ENCODE data around the gene ARHGEF19. TPM values are rescaled to one million over a fixed set of nuclear protein-coding genes. Genes with fewer than 3 reads are reported as not detected.
A peak's percentile ranks its signal among the peaks of the same experiment; 100 is the strongest.

ARHGEF19 gene
- total RNA-seq, 1 experiment from 2014 or later: 21.6 TPM

DNA sequence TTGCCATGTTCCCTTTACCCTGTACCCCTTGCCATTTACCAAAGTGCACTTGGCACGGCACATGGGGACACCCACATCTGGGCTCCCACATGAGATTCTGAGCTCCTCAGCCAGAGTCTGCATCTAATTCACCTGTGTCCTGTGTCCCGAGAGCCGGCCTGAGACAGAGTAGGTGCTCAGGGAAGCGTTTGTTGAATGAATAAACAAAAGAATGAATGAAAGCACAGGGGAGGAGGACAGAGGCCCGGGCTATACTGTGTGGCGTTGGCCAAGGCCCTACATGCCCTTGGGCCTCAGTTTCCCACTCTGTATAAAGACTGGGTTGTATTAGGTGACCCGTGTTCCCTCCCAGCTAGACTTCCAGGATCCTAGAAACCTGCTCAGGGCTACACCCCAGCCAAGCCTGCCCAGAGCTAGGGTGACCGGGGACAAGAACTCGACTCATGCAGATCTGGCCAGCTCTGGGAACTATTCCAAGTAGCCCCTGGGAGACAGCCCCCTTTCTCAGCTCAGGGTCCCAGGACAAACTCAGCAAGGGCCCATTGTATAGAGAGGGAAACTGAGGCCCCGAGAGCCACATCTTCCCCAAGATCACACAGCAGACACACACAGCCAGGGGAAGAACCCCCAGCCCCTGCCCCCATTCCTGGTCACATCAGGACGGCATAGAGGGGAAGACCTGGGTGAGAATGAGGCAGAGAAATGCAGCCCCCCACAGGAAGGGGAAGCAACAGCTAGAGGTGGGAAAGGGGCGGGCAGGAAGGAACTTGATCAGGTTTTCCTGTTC, 62.6 kb downstream of the ARHGEF19 start:
- intact Hi-C loops (cut with micrococcal nuclease; ENCODE audit: unreplicated experiment): loop anchor here (5.0 kb wide), 1 partner anchor 32 kb away; no protein-coding TSS in a partner anchor
- CTCF ChIA-PET: no interaction called here
- H3K4me1 ChIP-seq (ENCODE audit: control insufficient read depth, insufficient read depth, low read length): peaks cover 70% of the 10 kb centered on the region
- H3K27ac ChIP-seq (ENCODE audit: low read length): peak overlapping the region; percentile 100
- ATAC-seq: no peak
- POLR2A ChIA-PET: no interaction called here
- peaks cover 21% of the 10 kb centered on the region for H3K36me3 ChIP-seq (ENCODE audit: control insufficient read depth, insufficient read depth, low read length)
- in situ Hi-C loops (cut with HindIII; ENCODE audit: low pct_unique_long_range_greater_than_20kb, low sequenced_read_pairs): no loop called here
- H3K4me3 ChIP-seq (ENCODE audit: low read depth in 2 of 2, low read length in 2 of 2): peak overlapping the region; percentile 91 to 93
- H3K9me3 ChIP-seq (ENCODE audit: control insufficient read depth, insufficient read depth, low read depth, low read length): no peaks in the 10 kb centered on the region
- TF ChIP-seq, protein P1, sequence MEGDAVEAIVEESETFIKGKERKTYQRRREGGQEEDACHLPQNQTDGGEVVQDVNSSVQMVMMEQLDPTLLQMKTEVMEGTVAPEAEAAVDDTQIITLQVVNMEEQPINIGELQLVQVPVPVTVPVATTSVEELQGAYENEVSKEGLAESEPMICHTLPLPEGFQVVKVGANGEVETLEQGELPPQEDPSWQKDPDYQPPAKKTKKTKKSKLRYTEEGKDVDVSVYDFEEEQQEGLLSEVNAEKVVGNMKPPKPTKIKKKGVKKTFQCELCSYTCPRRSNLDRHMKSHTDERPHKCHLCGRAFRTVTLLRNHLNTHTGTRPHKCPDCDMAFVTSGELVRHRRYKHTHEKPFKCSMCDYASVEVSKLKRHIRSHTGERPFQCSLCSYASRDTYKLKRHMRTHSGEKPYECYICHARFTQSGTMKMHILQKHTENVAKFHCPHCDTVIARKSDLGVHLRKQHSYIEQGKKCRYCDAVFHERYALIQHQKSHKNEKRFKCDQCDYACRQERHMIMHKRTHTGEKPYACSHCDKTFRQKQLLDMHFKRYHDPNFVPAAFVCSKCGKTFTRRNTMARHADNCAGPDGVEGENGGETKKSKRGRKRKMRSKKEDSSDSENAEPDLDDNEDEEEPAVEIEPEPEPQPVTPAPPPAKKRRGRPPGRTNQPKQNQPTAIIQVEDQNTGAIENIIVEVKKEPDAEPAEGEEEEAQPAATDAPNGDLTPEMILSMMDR (IDR thresholded peaks at IDR 0.05): no peak
- TF ChIP-seq SIN3A (IDR thresholded peaks at IDR 0.05; ENCODE audit: borderline replicate concordance, insufficient read depth, low read depth, low read length) (no peak), POLR2AphosphoS5 (IDR thresholded peaks at IDR 0.05; ENCODE audit: low read depth, low read length) (no peak; the same call in 1 of the 2 replicates), TCF7L2 (IDR thresholded peaks at IDR 0.05; ENCODE audit: low read depth, low read length) (no peak)
- TF ChIP-seq, protein P2, sequence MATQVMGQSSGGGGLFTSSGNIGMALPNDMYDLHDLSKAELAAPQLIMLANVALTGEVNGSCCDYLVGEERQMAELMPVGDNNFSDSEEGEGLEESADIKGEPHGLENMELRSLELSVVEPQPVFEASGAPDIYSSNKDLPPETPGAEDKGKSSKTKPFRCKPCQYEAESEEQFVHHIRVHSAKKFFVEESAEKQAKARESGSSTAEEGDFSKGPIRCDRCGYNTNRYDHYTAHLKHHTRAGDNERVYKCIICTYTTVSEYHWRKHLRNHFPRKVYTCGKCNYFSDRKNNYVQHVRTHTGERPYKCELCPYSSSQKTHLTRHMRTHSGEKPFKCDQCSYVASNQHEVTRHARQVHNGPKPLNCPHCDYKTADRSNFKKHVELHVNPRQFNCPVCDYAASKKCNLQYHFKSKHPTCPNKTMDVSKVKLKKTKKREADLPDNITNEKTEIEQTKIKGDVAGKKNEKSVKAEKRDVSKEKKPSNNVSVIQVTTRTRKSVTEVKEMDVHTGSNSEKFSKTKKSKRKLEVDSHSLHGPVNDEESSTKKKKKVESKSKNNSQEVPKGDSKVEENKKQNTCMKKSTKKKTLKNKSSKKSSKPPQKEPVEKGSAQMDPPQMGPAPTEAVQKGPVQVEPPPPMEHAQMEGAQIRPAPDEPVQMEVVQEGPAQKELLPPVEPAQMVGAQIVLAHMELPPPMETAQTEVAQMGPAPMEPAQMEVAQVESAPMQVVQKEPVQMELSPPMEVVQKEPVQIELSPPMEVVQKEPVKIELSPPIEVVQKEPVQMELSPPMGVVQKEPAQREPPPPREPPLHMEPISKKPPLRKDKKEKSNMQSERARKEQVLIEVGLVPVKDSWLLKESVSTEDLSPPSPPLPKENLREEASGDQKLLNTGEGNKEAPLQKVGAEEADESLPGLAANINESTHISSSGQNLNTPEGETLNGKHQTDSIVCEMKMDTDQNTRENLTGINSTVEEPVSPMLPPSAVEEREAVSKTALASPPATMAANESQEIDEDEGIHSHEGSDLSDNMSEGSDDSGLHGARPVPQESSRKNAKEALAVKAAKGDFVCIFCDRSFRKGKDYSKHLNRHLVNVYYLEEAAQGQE (IDR thresholded peaks at IDR 0.05; ENCODE audit: insufficient read depth in 1 of 2, low read depth in 2 of 2, low read length in 1 of 2): no peak
- BruUV-seq (replicated peaks): no TSS peak
- H3K27me3 ChIP-seq (ENCODE audit: control insufficient read depth, insufficient read depth, low read length): no peaks in the 10 kb centered on the region
- no peak for DNase-seq (ENCODE audit: low read depth, low spot score)

DNA sequence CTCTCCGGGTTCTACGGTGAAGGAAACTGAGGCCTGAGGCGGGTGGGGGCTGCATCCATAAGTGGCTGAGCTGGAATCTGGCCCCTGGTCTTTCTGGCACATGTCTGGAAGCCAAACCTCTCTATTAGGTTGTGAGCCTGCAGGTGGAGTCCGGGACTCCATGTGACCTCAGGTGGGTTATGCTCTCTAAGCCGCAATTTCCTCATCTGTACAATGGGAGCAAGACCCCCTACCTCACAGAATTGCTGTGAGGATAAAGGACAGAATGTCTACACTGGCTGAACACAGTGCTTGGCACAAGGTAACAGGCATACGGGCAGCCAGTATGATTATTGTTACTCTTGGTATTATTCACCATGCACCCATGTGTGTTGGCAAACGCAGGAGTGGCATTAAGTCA, 63.3 kb downstream of the ARHGEF19 start:
- intact Hi-C loops (cut with micrococcal nuclease; ENCODE audit: unreplicated experiment) (loop anchor here (5.0 kb wide), 1 partner anchor 33 kb away; no protein-coding TSS in a partner anchor), in situ Hi-C loops (cut with HindIII; ENCODE audit: low pct_unique_long_range_greater_than_20kb, low sequenced_read_pairs) (no loop called here)
- ChIA-PET CTCF (no interaction called here), POLR2A (no interaction called here)
- no peaks in the 10 kb centered on the region for H3K9me3 ChIP-seq (ENCODE audit: control insufficient read depth, insufficient read depth, low read depth, low read length)
- ATAC-seq (no peak), DNase-seq (ENCODE audit: low read depth, low spot score) (no peak)
- peaks cover 21% of the 10 kb centered on the region for H3K36me3 ChIP-seq (ENCODE audit: control insufficient read depth, insufficient read depth, low read length)
- H3K27me3 ChIP-seq (ENCODE audit: control insufficient read depth, insufficient read depth, low read length): no peaks in the 10 kb centered on the region
- H3K27ac ChIP-seq (ENCODE audit: low read length): peak overlapping the region; percentile 100
- TF ChIP-seq, protein P1 (IDR thresholded peaks at IDR 0.05): no peak
- 0 out of 2 replicates have a peak, but pooled peaks have one; percentile 19 for TF ChIP-seq POLR2AphosphoS5 (IDR thresholded peaks at IDR 0.05; ENCODE audit: low read depth, low read length)
- peak overlapping the region in 1 of 2 experiments; percentile 17; a peak in 2 of 4 replicates for H3K4me3 ChIP-seq (ENCODE audit: low read depth in 2 of 2, low read length in 2 of 2)
- BruUV-seq (replicated peaks): no TSS peak
- H3K4me1 ChIP-seq (ENCODE audit: control insufficient read depth, insufficient read depth, low read length): peaks cover 78% of the 10 kb centered on the region

Data from Panc1 (cell line).